HEK293 (cell line): ENCODE measurements around the gene KLK1.

Experiments
- CTCF ChIA-PET: fragments of 350-600 bp; formaldehyde crosslinking; extraction: SDS; loops from one replicate; lab custom pipeline; 2021; ENCODE audit warnings: antibody characterized with exemption; lab: Yijun Ruan, JAX
- POLR2A ChIA-PET: fragments of 300-600 bp; formaldehyde crosslinking; extraction: SDS; loops from one replicate; lab custom pipeline; 2020; ENCODE audit warnings: antibody characterized with exemption, inconsistent platforms; lab: Yijun Ruan, JAX
- H3K27ac ChIP-seq: fragments of 200-500 bp; sonication (Bioruptor generic); 2 replicates; pipeline ENCODE4 v1.5.1; 2014; ENCODE audit warnings: low read depth, low read length, control low read depth, inconsistent platforms; ENCODE audit errors: extremely low read depth
- H3K36me3 ChIP-seq, 2 experiments: fragments of 200-500 bp in 1 of 2; sonication (Bioruptor generic) in 1 of 2; 1 replicate in 1 of 2; 2 replicates in 1 of 2; pipeline ENCODE4 v1.5.1; 2014 to 2017; ENCODE audit warnings: inconsistent platforms in 2 of 2, low read length in 2 of 2; ENCODE audit not compliant: control insufficient read depth in 2 of 2, insufficient read depth in 1 of 2
- H3K4me1 ChIP-seq: fragments of 200-500 bp; sonication (Bioruptor generic); 2 replicates; pipeline ENCODE4 v1.5.1; 2014; ENCODE audit warnings: mild to moderate bottlenecking, low read length, inconsistent platforms; ENCODE audit not compliant: control insufficient read depth, insufficient read depth
- H3K4me3 ChIP-seq: 2 replicates; pipeline ENCODE4 v1.5.1; 2011; ENCODE audit warnings: low read depth, mild to moderate bottlenecking, control low read depth, low read length, moderate library complexity
- H3K9me3 ChIP-seq: fragments of 200-500 bp; sonication (Bioruptor generic); 2 replicates; pipeline ENCODE4 v1.5.1; 2014; ENCODE audit warnings: low read depth, low read length, inconsistent platforms; ENCODE audit not compliant: control insufficient read depth, insufficient read depth
- KLF7 ChIP-seq: fragments of 450-650 bp; formaldehyde crosslinking; IDR thresholded peaks from 2 replicates; pipeline ENCODE4 v1.5.1; 2016; ENCODE audit warnings: missing biosample characterization, missing genetic modification characterization, borderline replicate concordance
- MZF1 ChIP-seq: fragments of 450-650 bp; formaldehyde crosslinking; IDR thresholded peaks from 2 replicates; pipeline ENCODE4 v1.5.1; 2017; ENCODE audit warnings: missing biosample characterization, missing genetic modification characterization, borderline replicate concordance
- SETDB1 ChIP-seq: IDR thresholded peaks from one replicate; pipeline ENCODE4 v1.6.1; 2017; ENCODE audit warnings: mild to moderate bottlenecking, low read length, moderate library complexity, mixed read lengths; ENCODE audit not compliant: insufficient read length
- ZNF155 ChIP-seq: fragments of 450-650 bp; formaldehyde crosslinking; IDR thresholded peaks from 2 replicates; pipeline ENCODE4 v1.5.1; 2016; ENCODE audit warnings: missing biosample characterization, missing genetic modification characterization
- ZNF19 ChIP-seq: fragments of 450-650 bp; formaldehyde crosslinking; IDR thresholded peaks from 2 replicates; pipeline ENCODE4; 2016; ENCODE audit warnings: missing biosample characterization, missing genetic modification characterization, low read depth
- ZNF24 ChIP-seq: fragments of 450-650 bp; formaldehyde crosslinking; IDR thresholded peaks from 2 replicates; pipeline ENCODE4 v1.5.1; 2016; ENCODE audit warnings: missing biosample characterization, missing genetic modification characterization
- ZNF335 ChIP-seq: fragments of 450-650 bp; formaldehyde crosslinking; conservative IDR thresholded peaks from 2 replicates; pipeline ENCODE4 v1.5.1; 2016; ENCODE audit warnings: missing biosample characterization, missing genetic modification characterization
- ZNF391 ChIP-seq: fragments of 450-650 bp; formaldehyde crosslinking; IDR thresholded peaks from 2 replicates; pipeline ENCODE4 v1.5.1; 2016; ENCODE audit warnings: low read depth, missing biosample characterization, missing genetic modification characterization, borderline replicate concordance
- ZNF529 ChIP-seq: fragments of 450-650 bp; formaldehyde crosslinking; IDR thresholded peaks from 2 replicates; pipeline ENCODE4 v1.5.1; 2017; ENCODE audit warnings: missing genetic modification characterization, missing biosample characterization; ENCODE audit not compliant: insufficient replicate concordance
- ZNF596 ChIP-seq: fragments of 450-650 bp; IDR thresholded peaks from 2 replicates; pipeline ENCODE4 v1.5.0; 2018; ENCODE audit warnings: missing biosample characterization, mild to moderate bottlenecking, missing genetic modification characterization, moderate library complexity
- ZNF777 ChIP-seq: fragments of 450-650 bp; formaldehyde crosslinking; IDR thresholded peaks from 2 replicates; pipeline ENCODE4 v1.5.1; 2017; ENCODE audit warnings: missing biosample characterization, missing genetic modification characterization, borderline replicate concordance
- ZNF792 ChIP-seq: fragments of 450-650 bp; formaldehyde crosslinking; IDR thresholded peaks from 2 replicates; pipeline ENCODE4 v1.5.1; 2016; ENCODE audit warnings: missing biosample characterization, missing genetic modification characterization
- ZNF837 ChIP-seq: fragments of 450-650 bp; formaldehyde crosslinking; IDR thresholded peaks from 2 replicates; pipeline ENCODE4 v1.5.1; 2016; ENCODE audit warnings: missing biosample characterization, missing genetic modification characterization
- TF ChIP-seq, protein P1 (sequence below): fragments of 450-650 bp; IDR thresholded peaks from 2 replicates; pipeline ENCODE4 v1.5.1; 2018; ENCODE audit warnings: missing biosample characterization, missing genetic modification characterization
- TF ChIP-seq, protein P2 (sequence below): fragments of 450-650 bp; formaldehyde crosslinking; IDR thresholded peaks from 2 replicates; pipeline ENCODE4 v1.5.1; 2016; ENCODE audit warnings: missing biosample characterization, missing genetic modification characterization

KLK1 gene

DNA sequence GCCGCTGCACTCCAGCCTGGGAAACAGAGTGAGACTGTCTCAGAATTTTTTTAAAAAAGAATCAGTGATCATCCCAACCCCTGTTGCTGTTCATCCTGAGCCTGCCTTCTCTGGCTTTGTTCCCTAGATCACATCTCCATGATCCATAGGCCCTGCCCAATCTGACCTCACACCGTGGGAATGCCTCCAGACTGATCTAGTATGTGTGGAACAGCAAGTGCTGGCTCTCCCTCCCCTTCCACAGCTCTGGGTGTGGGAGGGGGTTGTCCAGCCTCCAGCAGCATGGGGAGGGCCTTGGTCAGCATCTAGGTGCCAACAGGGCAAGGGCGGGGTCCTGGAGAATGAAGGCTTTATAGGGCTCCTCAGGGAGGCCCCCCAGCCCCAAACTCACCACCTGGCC, 49.5 kb upstream of the KLK1 start, which contains the start of gene KLK2:
Gene KLK2 (plus strand): TSS at position 384 of the 400 bp plus-strand sequence. CDS start 35 bp downstream, outside the sequence.
- H3K36me3 ChIP-seq, result no peaks in the 10 kb centered on the region
- TF ChIP-seq ZNF19 (no peak), ZNF596 (tag by site-specific recombination) (no peak), SETDB1 (no peak), ZNF335 (tag by site-specific recombination) (no peak), ZNF792 (tag by site-specific recombination) (no peak), ZNF777 (no peak), ZNF837 (tag by site-specific recombination) (no peak)
- TF ChIP-seq, protein P1, sequence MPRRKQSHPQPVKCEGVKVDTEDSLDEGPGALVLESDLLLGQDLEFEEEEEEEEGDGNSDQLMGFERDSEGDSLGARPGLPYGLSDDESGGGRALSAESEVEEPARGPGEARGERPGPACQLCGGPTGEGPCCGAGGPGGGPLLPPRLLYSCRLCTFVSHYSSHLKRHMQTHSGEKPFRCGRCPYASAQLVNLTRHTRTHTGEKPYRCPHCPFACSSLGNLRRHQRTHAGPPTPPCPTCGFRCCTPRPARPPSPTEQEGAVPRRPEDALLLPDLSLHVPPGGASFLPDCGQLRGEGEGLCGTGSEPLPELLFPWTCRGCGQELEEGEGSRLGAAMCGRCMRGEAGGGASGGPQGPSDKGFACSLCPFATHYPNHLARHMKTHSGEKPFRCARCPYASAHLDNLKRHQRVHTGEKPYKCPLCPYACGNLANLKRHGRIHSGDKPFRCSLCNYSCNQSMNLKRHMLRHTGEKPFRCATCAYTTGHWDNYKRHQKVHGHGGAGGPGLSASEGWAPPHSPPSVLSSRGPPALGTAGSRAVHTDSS (tag by site-specific recombination), result no peak
- TF ChIP-seq, all 188 proteins: peak for 0
- Histone ChIP-seq H3K4me3 (no peak within 1 kb of the TSS), H3K27ac (no peak within 1 kb of the TSS), H3K9me3 (no peaks in the 10 kb centered on the region), H3K4me1 (no peaks in the 10 kb centered on the region)
- CTCF ChIA-PET, result interaction anchor here (2.1 kb wide), 1 partner anchor 33 kb away, joined by 9 read pairs; no protein-coding TSS in a partner anchor
- POLR2A ChIA-PET, result no interaction called here

DNA sequence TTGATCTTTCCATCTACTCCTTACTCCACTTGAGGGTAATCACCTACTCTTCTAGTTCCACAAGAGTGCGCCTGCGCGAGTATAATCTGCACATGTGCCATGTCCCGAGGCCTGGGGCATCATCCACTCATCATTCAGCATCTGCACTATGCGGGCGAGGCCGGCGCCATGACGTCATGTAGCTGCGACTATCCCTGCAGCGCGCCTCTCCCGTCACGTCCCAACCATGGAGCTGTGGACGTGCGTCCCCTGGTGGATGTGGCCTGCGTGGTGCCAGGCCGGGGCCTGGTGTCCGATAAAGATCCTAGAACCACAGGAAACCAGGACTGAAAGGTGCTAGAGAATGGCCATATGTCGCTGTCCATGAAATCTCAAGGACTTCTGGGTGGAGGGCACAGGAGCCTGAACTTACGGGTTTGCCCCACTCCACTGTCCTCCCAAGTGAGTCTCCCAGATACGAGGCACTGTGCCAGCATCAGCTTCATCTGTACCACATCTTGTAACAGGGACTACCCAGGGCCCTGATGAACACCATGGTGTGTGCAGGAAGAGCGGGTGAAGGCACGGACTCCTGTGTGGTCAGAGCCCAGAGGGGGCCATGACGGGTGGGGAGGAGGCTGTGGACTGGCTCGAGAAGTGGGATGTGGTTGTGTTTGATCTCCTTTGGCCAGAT, 47.0 kb upstream of the KLK1 start:
- no peaks in the 10 kb centered on the region for H3K4me1 ChIP-seq
- CTCF ChIA-PET, result interaction anchor here (0.7 kb wide), 1 partner anchor 14 kb away, joined by 5 read pairs; no protein-coding TSS in a partner anchor
- no peak overlapping the region for H3K4me3 ChIP-seq
- H3K9me3 ChIP-seq, result no peaks in the 10 kb centered on the region
- no peak overlapping the region for H3K27ac ChIP-seq
- POLR2A ChIA-PET, result interaction anchor here (1.5 kb wide), 1 partner anchor 66 kb away, joined by 3 read pairs; no protein-coding TSS in a partner anchor
- no peaks in the 10 kb centered on the region for H3K36me3 ChIP-seq
- no peak for TF ChIP-seq ZNF529
- TF ChIP-seq ZNF24 (tag by site-specific recombination), result no peak
- TF ChIP-seq, protein P2, sequence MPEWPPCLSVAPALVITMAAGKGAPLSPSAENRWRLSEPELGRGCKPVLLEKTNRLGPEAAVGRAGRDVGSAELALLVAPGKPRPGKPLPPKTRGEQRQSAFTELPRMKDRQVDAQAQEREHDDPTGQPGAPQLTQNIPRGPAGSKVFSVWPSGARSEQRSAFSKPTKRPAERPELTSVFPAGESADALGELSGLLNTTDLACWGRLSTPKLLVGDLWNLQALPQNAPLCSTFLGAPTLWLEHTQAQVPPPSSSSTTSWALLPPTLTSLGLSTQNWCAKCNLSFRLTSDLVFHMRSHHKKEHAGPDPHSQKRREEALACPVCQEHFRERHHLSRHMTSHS (tag by site-specific recombination), result no peak
- no peak for TF ChIP-seq ZNF391

DNA sequence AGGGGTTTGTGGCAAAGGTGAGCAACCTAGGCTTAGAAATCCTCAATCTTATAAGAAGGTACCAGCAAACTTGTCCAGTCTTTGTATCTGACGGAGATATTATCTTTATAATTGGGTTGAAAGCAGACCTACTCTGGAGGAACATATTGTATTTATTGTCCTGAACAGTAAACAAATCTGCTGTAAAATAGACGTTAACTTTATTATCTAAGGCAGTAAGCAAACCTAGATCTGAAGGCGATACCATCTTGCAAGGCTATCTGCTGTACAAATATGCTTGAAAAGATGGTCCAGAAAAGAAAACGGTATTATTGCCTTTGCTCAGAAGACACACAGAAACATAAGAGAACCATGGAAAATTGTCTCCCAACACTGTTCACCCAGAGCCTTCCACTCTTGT, 45.9 kb upstream of the KLK1 start:
- H3K36me3 ChIP-seq, result no peaks in the 10 kb centered on the region
- CTCF ChIA-PET, result interaction anchor here (0.7 kb wide), 1 partner anchor 334 kb away, joined by 3 read pairs; no protein-coding TSS in a partner anchor
- POLR2A ChIA-PET, result no interaction called here
- TF ChIP-seq MZF1 (tag by site-specific recombination) (no peak), ZNF155 (tag by site-specific recombination) (no peak), KLF7 (no peak)
- H3K9me3 ChIP-seq, result no peaks in the 10 kb centered on the region
- no peak overlapping the region for H3K4me3 ChIP-seq
- H3K4me1 ChIP-seq, result no peaks in the 10 kb centered on the region
- no peak overlapping the region for H3K27ac ChIP-seq
